Activated CD4-positive, alpha-beta memory T cell treated with anti-CD3 and anti-CD28 coated beads, Interleukin-2, amount 10 ng/mL, durations not matched to agents 7 days and 5 days (primary cell): ENCODE data around the gene MLNR. TPM values are rescaled to one million over a fixed set of nuclear protein-coding genes. Genes with fewer than 3 reads are reported as not detected.
A peak's percentile ranks its signal among the peaks of the same experiment; 100 is the strongest.

Source experiments
- CTCF ChIA-PET: fragments of 350-600 bp; sonication (Branson Sonifier 250); formaldehyde crosslinking; loops from one replicate; lab custom pipeline; 2021; ENCODE audit warnings: antibody characterized with exemption, inconsistent platforms; lab: Charles Lee
- POLR2A ChIA-PET: fragments of 350-600 bp; sonication (Branson Sonifier 250); formaldehyde crosslinking; loops from one replicate; lab custom pipeline; 2021; ENCODE audit warnings: antibody characterized with exemption; lab: Charles Lee
- DNase-seq: peaks from one replicate; pipeline ENCODE4 v3.0.0-alpha.2; 2020
- H3K27ac Mint-ChIP-seq: one replicate; pipeline ENCODE4 v1.8.0; 2021; ENCODE audit warnings: mild to moderate bottlenecking, mixed read lengths
- H3K27me3 Mint-ChIP-seq: one replicate; pipeline ENCODE4 v1.8.0; 2021; ENCODE audit warnings: mixed read lengths
- H3K36me3 Mint-ChIP-seq: one replicate; pipeline ENCODE4 v1.8.0; 2021; ENCODE audit warnings: low read depth, mixed read lengths
- H3K4me1 Mint-ChIP-seq: one replicate; pipeline ENCODE4 v1.8.0; 2021; ENCODE audit warnings: mixed read lengths
- H3K4me3 Mint-ChIP-seq: one replicate; pipeline ENCODE4 v1.8.0; 2021; ENCODE audit warnings: mild to moderate bottlenecking, mixed read lengths
- H3K9me3 Mint-ChIP-seq: one replicate; pipeline ENCODE4 v1.8.0; 2021; ENCODE audit warnings: mixed read lengths
- total RNA-seq, 2 experiments: library from RNA; stranded (reverse); gene quantifications; one replicate each; pipeline ENCODE4 v1.2.3, GENCODE V29; 2021

Gene MLNR
- total RNA-seq, 2 experiments from 2014 or later, result not detected

DNA sequence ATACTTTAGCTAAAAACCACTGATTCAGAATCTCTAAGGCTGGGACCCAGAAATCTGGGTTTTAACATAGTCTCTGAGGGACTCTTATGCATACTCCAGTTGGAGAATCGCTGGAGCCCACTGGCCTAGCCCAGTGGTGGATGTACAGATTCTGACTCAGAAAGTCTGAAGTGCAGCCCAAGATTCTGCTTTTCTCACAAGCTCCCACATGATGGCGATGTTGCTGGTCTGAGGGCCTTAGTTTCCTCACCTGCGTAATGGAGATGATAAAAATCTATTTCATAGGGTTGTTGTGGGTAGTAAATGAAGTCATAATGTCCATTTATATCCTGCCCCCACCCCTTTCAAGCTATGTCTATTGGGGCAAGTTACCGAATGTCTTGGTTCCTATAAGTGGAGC, 19.9 kb downstream of the MLNR start:
- Mint-ChIP-seq H3K36me3 (no peaks in the 10 kb centered on the region), H3K4me1 (peaks cover 2% of the 10 kb centered on the region), H3K27me3 (peaks cover 14% of the 10 kb centered on the region), H3K27ac (no peak overlapping the region), H3K4me3 (no peak overlapping the region), H3K9me3 (no peaks in the 10 kb centered on the region)
- POLR2A ChIA-PET, result interaction anchor here (1.0 kb wide), 1 partner anchor 11 kb away, joined by 4 read pairs; no protein-coding TSS in a partner anchor
- peak; percentile 52 for DNase-seq
- CTCF ChIA-PET, result interaction anchor here (0.6 to 3.4 kb wide), 12 partner anchors 8 to 424 kb away, joined by 3 to 66 read pairs (median 4); partner anchors contain the start of gene CDADC1

DNA sequence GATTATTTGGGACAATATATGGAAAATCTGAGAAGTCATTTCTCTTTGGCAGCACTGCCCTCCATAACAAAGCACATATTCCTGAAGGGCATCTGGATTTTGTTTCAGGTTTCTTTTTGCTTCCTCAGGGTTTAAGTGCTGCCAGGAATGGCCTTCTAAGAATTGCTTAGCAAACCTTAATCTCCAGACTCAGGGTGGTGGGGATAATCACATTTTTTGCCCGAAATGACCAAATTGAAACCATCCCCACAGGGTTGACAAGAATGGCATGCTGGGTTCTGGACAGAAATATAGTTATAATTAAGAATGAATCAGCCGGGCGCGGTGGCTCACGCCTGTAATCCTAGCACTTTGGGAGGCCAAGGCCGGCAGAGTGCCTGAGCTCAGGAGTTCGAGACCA, 21.2 kb downstream of the MLNR start:
- no peak for DNase-seq
- H3K36me3 Mint-ChIP-seq, result no peaks in the 10 kb centered on the region
- H3K9me3 Mint-ChIP-seq, result no peaks in the 10 kb centered on the region
- no peak overlapping the region for H3K27ac Mint-ChIP-seq
- CTCF ChIA-PET, result no interaction called here
- H3K27me3 Mint-ChIP-seq, result peaks cover 18% of the 10 kb centered on the region
- no peak overlapping the region for H3K4me3 Mint-ChIP-seq
- H3K4me1 Mint-ChIP-seq, result peaks cover 2% of the 10 kb centered on the region
- POLR2A ChIA-PET, result no interaction called here

DNA sequence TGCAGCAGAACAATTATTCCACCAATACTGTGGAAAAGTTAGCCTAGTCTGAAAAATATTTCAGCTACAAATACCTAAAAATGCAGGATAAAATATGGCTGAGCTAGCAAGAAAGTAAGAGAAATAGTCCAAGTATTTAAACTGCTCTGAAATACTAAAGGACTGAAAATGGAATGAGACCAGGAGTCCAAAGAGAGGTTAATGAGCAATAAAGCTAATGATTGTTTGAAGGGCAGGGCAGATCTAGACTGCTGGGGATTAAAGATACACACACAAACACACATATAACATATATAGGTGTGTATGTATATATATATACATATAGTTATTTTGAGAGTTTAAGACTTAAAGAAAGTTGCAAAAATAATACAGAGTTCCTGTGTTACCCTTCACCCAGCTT, 25.0 kb downstream of the MLNR start:
- POLR2A ChIA-PET, result interaction anchor here (0.8 to 1.1 kb wide), 2 partner anchors 12 to 13 kb away, joined by 3 to 5 read pairs; no protein-coding TSS in a partner anchor
- Mint-ChIP-seq H3K4me3 (no peak overlapping the region), H3K4me1 (peaks cover 26% of the 10 kb centered on the region), H3K36me3 (peaks cover 8% of the 10 kb centered on the region), H3K27me3 (peaks cover 18% of the 10 kb centered on the region), H3K27ac (no peak overlapping the region), H3K9me3 (no peaks in the 10 kb centered on the region)
- CTCF ChIA-PET, result interaction anchor here (0.9 to 2.2 kb wide), 3 partner anchors 30 to 364 kb away, joined by 3 to 18 read pairs (median 4); no protein-coding TSS in a partner anchor
- DNase-seq, result no peak

DNA sequence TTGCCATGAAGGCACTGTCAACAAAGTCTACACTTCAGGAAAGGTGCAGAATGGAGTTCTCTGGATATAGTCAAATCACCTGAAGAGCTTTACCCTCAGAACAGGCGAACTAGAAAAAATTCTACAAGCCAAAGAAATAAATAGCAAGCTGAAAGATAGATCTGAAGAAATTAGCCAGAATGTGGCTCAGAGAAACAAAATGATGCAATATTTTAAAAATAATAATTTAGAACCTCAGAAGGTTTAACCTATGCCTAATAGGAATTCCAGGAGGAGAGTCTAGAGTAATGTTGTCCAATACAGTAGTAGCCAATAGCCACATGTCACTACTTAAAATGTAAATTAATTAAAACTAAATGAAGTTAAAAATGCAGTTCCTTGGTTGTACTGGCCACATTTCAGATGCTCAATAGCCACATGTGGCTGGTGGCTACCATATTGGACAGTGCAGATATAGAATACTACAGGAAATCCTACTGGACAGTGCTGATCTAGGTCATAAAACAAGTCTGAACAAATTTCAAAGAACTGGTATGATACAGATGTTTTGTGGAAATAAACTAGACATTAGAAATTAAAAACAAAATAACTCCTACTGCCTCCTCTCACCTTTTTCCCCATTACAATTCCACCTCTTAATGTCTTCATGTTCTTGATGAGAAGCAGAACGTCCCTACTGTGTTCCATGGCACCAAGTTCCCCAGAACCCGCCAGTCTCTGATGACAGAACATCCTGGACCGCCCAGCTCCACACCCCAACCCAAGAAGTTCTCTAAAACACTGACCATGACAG, 26.9 kb downstream of the MLNR start:
- Mint-ChIP-seq H3K27ac (peak overlapping the region; percentile 90), H3K27me3 (peaks cover 18% of the 10 kb centered on the region), H3K4me1 (peaks cover 40% of the 10 kb centered on the region), H3K36me3 (peaks cover 20% of the 10 kb centered on the region), H3K4me3 (peak overlapping the region; percentile 97), H3K9me3 (no peaks in the 10 kb centered on the region)
- ChIA-PET CTCF (interaction anchor here (1.3 to 7.0 kb wide), 4 partner anchors 9 to 33 kb away, joined by 3 to 42 read pairs (median 8); no protein-coding TSS in a partner anchor), POLR2A (interaction anchor here (1.1 to 2.9 kb wide), 15 partner anchors 11 to 944 kb away, joined by 3 to 36 read pairs (median 3); partner anchors contain the start of genes CAB39L, EBPL, FNDC3A and PHF11)
- no peak for DNase-seq

DNA sequence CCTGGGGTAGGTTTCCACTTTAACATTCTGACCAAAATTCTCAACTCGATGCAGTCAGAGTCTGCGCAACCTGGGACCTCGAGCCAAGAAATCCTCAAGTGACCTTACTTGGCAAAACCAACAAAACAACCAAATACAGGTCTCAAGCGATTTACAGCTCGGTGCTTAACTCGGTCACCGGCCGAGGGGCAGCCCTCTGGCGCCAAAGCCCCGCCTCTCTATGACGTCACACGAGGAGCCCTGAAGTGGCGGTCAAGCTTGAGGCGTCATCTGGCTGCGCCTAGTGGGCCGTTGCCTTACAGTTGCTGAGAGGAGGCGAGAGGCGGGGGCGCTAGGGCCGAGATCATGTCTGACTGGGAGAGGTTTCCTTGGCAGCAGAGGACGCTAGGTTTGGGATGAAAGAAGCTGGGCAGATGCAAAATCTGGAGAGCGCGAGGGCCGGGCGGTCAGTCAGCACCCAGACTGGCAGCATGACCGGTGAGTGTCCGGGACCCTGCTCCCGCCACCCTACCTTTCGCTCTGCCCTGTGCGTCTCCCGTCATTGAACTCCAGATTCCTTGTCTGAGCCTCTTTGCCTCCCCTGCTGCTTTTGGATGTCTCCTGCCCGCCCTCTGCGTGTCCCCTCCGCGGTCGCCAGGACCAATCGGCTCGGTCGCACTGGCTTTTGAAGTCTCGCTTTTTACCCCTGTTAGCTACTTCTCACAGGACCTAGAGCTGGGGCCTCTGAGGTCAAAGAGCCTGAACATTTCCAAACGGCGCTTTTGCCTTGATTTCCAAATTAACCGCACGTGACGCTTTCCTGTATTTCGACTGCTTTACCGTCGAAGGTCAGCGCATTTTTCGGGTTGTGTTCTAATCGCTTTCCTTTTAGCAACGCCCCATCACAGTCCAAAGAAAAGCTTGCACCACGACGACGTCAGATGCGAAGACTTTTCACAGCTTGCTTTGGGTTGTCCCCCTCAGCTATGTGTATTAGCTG, 27.8 kb downstream of the MLNR start, which contains the start of gene CDADC1:
Gene CDADC1, plus strand, starts transcription at position 283 of the 979 bp plus-strand sequence. Its CDS starts 113 bp downstream, at position 396.
- ChIA-PET POLR2A (interaction anchor here (0.7 to 2.9 kb wide), 25 partner anchors 10 to 945 kb away, joined by 3 to 36 read pairs (median 3); partner anchors contain the start of genes CAB39L, EBPL, FNDC3A and KPNA3), CTCF (interaction anchor here (0.7 to 7.0 kb wide), 9 partner anchors 8 to 32 kb away, joined by 3 to 42 read pairs (median 3); no protein-coding TSS in a partner anchor)
- H3K4me1 Mint-ChIP-seq, result peaks cover 43% of the 10 kb centered on the region
- peaks cover 24% of the 10 kb centered on the region for H3K36me3 Mint-ChIP-seq
- DNase-seq, result peak; percentile 95
- H3K9me3 Mint-ChIP-seq, result no peaks in the 10 kb centered on the region
- H3K27me3 Mint-ChIP-seq, result peaks cover 18% of the 10 kb centered on the region
- peak within 1 kb of the TSS; percentile 90 for H3K27ac Mint-ChIP-seq
- peak within 1 kb of the TSS; percentile 97 for H3K4me3 Mint-ChIP-seq

DNA sequence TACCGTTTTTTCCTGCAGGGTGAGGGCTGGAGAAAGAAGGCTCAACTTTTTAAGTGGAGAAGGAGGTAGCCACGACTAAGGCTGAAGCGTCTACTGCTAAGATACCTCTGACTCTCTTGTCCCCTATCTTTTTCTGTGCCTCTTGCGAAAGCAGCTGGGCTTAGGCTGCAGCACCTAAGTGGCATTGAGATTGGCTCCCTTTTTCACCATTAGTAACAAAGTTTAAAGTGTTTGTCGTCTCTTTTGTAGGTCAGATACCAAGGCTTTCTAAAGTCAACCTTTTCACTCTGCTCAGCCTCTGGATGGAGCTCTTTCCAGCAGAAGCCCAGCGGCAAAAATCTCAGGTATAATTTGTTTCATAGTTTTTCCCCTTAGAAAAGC, 28.5 kb downstream of the MLNR start:
- Mint-ChIP-seq H3K4me3 (peak overlapping the region; percentile 97), H3K27me3 (peaks cover 16% of the 10 kb centered on the region), H3K4me1 (peaks cover 49% of the 10 kb centered on the region), H3K27ac (peak overlapping the region; percentile 90), H3K36me3 (peaks cover 26% of the 10 kb centered on the region), H3K9me3 (no peaks in the 10 kb centered on the region)
- ChIA-PET CTCF (interaction anchor here (0.8 to 7.0 kb wide), 7 partner anchors 8 to 31 kb away, joined by 3 to 42 read pairs (median 4); no protein-coding TSS in a partner anchor), POLR2A (interaction anchor here (0.7 to 2.9 kb wide), 14 partner anchors 10 to 876 kb away, joined by 3 to 36 read pairs (median 3); partner anchors contain the start of genes CAB39L, EBPL, FNDC3A and KPNA3)
- DNase-seq, result no peak

DNA sequence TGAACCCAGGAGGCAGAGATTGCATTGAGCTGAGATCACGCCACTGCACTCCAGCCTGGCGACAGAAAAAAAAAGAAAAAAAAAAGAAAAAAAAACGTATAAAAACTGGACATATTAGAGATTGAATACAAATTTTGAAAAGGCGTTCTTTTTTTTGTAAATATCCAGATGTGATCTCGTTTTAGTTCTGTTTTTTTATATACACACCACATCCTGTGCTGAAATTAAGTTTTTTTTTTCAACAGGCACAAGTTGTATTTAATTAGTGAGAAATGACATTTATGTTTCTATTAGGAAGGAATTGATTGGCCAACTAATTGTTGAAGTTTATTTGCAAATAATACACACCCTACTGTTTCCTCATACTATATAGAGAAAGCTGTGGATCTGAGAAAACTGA, 31.2 kb downstream of the MLNR start:
- no peak for DNase-seq
- CTCF ChIA-PET, result interaction anchor here (7.0 kb wide), 1 partner anchor 29 kb away, joined by 42 read pairs; no protein-coding TSS in a partner anchor
- Mint-ChIP-seq H3K27ac (no peak overlapping the region), H3K27me3 (no peaks in the 10 kb centered on the region), H3K4me3 (no peak overlapping the region), H3K9me3 (no peaks in the 10 kb centered on the region), H3K4me1 (peaks cover 67% of the 10 kb centered on the region), H3K36me3 (peaks cover 49% of the 10 kb centered on the region)
- POLR2A ChIA-PET, result interaction anchor here (1.3 kb wide), 1 partner anchor 11 kb away, joined by 4 read pairs; no protein-coding TSS in a partner anchor

DNA sequence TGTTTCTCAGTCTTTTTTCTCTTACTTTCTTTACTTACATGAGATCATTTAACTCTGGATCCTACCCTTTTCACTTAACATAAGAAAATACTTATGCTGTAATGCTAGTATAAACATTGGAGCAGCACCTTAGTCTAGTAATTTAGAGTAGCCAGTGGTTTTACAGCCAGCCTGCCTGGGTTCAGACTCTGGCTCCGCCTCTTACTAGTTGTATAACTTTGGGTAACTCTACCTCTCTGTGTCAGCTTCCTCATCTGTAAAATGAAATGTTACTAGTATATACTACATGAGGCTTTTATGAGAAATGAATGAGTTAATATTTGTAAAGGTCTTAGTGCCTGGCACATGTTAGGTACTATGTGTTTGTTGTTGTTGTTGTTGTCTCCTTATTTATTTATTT, 33.2 kb downstream of the MLNR start:
- DNase-seq, result no peak
- peaks cover 66% of the 10 kb centered on the region for H3K4me1 Mint-ChIP-seq
- H3K27me3 Mint-ChIP-seq, result no peaks in the 10 kb centered on the region
- no peaks in the 10 kb centered on the region for H3K9me3 Mint-ChIP-seq
- no peak overlapping the region for H3K27ac Mint-ChIP-seq
- H3K4me3 Mint-ChIP-seq, result no peak overlapping the region
- ChIA-PET CTCF (interaction anchor here (7.0 kb wide), 1 partner anchor 27 kb away, joined by 42 read pairs; no protein-coding TSS in a partner anchor), POLR2A (no interaction called here)
- H3K36me3 Mint-ChIP-seq, result peaks cover 62% of the 10 kb centered on the region

DNA sequence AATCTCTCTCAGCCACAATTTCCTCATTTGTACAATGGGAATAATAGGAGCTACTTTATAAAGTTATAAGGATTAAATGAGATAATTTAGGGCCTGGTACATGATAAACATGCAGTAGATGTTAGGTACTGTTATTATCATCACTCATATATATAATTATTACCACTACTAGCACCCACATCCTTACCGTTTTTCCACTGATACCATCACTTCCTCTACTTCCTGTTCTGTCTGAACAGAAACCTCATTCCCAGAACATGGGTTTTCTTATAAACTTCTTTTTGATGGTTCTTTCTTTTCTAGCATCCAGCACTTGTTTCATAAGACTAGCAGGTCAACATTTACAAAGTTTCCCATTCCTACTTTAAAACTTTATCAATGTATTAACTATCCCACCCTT, 33.9 kb downstream of the MLNR start:
- POLR2A ChIA-PET, result interaction anchor here (0.9 kb wide), 1 partner anchor 191 kb away, joined by 3 read pairs; no protein-coding TSS in a partner anchor
- Mint-ChIP-seq H3K9me3 (no peaks in the 10 kb centered on the region), H3K36me3 (peaks cover 62% of the 10 kb centered on the region), H3K4me3 (no peak overlapping the region), H3K27me3 (no peaks in the 10 kb centered on the region), H3K4me1 (peaks cover 65% of the 10 kb centered on the region), H3K27ac (no peak overlapping the region)
- CTCF ChIA-PET, result interaction anchor here (1.1 kb wide), 1 partner anchor 14 kb away, joined by 4 read pairs; no protein-coding TSS in a partner anchor
- DNase-seq, result no peak

DNA sequence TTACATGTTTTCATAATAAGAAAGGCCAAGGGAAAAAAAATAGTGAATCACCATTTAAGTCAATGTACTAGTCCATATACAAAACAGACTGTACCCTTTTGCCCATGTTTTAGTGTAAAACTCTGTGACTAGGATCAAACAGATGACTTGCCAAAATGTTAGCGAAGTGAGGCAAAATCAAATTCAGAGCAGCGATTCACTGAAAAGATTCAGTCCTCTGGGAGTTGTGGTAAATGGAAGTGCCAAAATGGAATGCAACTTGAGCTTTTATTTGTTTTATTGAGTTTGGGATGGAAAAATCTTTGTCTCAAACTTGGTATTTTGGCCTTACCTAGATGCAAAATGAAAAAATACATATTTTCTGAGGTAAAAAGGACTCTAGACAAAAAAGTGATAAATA, 36.7 kb downstream of the MLNR start:
- CTCF ChIA-PET, result interaction anchor here (0.9 to 3.3 kb wide), 3 partner anchors 9 to 23 kb away, joined by 3 to 17 read pairs (median 13); partner anchors contain the start of gene CDADC1
- no peak overlapping the region for H3K27ac Mint-ChIP-seq
- DNase-seq, result no peak
- no peaks in the 10 kb centered on the region for H3K9me3 Mint-ChIP-seq
- peaks cover 70% of the 10 kb centered on the region for H3K36me3 Mint-ChIP-seq
- POLR2A ChIA-PET, result interaction anchor here (1.3 to 3.4 kb wide), 4 partner anchors 9 to 281 kb away, joined by 4 to 36 read pairs (median 6); partner anchors contain the start of genes CDADC1 and FNDC3A
- H3K27me3 Mint-ChIP-seq, result no peaks in the 10 kb centered on the region
- H3K4me1 Mint-ChIP-seq, result peaks cover 44% of the 10 kb centered on the region
- H3K4me3 Mint-ChIP-seq, result no peak overlapping the region

DNA sequence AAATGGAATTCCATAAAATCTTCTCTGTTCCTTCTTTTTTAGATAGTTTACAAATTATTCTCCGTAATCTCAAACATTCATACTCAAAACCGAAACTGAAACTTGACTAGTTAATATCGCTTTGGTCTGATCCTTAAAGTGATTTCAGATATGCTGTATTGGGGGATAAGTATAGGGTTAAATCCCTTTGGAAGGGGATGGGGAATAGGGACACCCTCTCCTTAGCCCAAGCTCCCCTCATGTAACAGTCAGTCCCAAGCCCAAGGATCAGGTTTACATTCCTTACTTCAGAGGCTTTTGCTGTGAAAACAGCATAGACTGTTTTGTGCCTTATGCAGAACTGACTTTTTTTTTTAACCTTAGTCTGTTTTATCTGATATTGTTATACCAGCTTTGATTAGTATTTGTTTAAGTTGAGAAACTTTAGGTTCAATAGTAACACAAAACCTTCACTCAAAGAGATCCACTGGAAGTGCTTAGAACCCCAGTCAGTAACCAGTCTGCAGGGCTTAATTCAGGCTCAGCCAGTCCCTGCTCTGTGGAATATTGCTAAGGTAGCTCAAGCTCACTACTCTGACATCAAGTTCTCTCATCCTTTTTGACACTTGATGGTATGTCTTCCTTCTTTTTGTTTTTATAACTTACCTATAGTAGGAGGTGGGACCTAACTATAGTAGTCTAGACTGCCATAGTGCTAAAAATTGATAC, 38.1 kb downstream of the MLNR start:
- ChIA-PET POLR2A (interaction anchor here (1.7 to 3.4 kb wide), 3 partner anchors 10 to 282 kb away, joined by 5 to 36 read pairs (median 6); partner anchors contain the start of genes CDADC1 and FNDC3A), CTCF (interaction anchor here (0.6 to 3.3 kb wide), 4 partner anchors 10 to 334 kb away, joined by 3 to 17 read pairs (median 8); partner anchors contain the start of gene CDADC1)
- peak overlapping the region; percentile 68 for H3K27ac Mint-ChIP-seq
- DNase-seq, result no peak
- H3K36me3 Mint-ChIP-seq, result peaks cover 69% of the 10 kb centered on the region
- H3K4me3 Mint-ChIP-seq, result peak overlapping the region; percentile 77
- no peaks in the 10 kb centered on the region for H3K27me3 Mint-ChIP-seq
- H3K4me1 Mint-ChIP-seq, result peaks cover 35% of the 10 kb centered on the region
- H3K9me3 Mint-ChIP-seq, result no peaks in the 10 kb centered on the region
